Nephron (organoid): Measurements from ENCODE around the gene TNS1.

Experiments
- H3K27ac Mint-ChIP-seq, 3 experiments: 2 replicates each; pipeline ENCODE4 v1.8.0; 2020; ENCODE audit warnings: mixed read lengths in 3 of 3, mild to moderate bottlenecking in 2 of 3, moderate library complexity in 1 of 3
- H3K27me3 Mint-ChIP-seq: 2 replicates; pipeline ENCODE4 v1.8.0; 2021; ENCODE audit warnings: low read depth, mild to moderate bottlenecking, moderate library complexity, mixed read lengths
- H3K36me3 Mint-ChIP-seq: 2 replicates; pipeline ENCODE4 v1.8.0; 2020; ENCODE audit warnings: low read depth, mixed read lengths
- H3K4me1 Mint-ChIP-seq: 2 replicates; pipeline ENCODE4 v1.8.0; 2020; ENCODE audit warnings: mixed read lengths
- H3K4me3 Mint-ChIP-seq, 3 experiments: 2 replicates each; pipeline ENCODE4 v1.8.0; 2020; ENCODE audit warnings: mild to moderate bottlenecking in 3 of 3, mixed read lengths in 3 of 3, moderate library complexity in 2 of 3
- H3K9me3 Mint-ChIP-seq: 2 replicates; pipeline ENCODE4 v1.8.0; 2020; ENCODE audit warnings: mixed read lengths
- TF ChIP-seq, protein P1 (sequence below), 3 experiments: fragments of 200-600 bp; sonication (generic); IDR thresholded peaks; one replicate each; pipeline ENCODE4 v1.5.0; 2021; ENCODE audit warnings: antibody characterized with exemption in 3 of 3; ENCODE audit not compliant: unreplicated experiment in 3 of 3

The TNS1 gene

DNA sequence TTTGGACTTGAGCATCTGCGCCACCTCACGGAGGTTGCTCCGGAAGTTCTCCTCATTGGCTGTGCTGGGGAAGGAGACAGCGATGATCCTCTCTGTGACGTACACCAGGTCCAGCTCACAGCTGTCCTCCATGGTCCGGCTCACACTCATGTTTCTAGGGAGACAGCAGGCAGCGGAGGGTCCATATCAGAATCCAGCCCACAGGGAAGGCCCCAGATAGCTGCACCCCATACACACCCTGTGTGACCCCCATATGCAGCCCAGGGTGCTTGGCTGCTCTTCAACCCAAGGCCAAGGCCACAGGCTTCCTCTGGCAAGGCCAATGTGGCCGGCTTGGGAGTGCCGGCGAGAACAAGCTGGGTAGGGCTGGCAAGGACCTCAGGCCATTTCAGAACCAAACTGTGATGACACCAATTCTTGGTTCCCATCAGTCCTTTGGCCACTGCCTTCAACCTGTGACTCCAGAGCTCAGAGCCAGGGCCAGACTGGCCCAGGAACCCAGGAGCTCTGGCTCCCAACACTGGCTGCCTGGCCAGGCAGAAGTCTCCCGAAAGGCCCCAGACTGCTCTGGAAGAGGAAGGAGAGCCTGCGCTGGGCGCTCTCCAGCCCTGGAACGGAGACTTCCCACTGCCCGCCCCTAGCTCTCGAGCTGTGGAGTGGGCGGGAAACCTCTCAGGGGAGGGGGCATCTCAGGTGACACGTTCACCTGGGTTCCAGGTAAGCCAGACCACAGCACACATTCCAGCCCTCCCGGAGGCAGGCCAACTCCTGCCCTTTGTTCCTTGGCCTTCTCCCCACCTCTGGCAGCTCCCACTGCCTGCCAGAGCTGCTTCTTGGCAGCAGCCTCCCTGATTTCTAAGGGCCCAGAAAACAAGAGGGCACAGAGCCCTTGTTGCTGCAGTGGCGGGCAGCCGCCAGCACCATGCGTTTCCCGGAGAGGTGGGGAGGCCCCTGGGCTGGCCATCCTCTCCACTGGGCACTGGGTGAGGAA is 104.7 kb downstream of the TNS1 start:
- H3K27ac Mint-ChIP-seq = peak overlapping the region in 1 of 3 experiments; percentile 16
- H3K4me1 Mint-ChIP-seq = peaks cover 35% of the 10 kb centered on the region
- TF ChIP-seq, protein P1, sequence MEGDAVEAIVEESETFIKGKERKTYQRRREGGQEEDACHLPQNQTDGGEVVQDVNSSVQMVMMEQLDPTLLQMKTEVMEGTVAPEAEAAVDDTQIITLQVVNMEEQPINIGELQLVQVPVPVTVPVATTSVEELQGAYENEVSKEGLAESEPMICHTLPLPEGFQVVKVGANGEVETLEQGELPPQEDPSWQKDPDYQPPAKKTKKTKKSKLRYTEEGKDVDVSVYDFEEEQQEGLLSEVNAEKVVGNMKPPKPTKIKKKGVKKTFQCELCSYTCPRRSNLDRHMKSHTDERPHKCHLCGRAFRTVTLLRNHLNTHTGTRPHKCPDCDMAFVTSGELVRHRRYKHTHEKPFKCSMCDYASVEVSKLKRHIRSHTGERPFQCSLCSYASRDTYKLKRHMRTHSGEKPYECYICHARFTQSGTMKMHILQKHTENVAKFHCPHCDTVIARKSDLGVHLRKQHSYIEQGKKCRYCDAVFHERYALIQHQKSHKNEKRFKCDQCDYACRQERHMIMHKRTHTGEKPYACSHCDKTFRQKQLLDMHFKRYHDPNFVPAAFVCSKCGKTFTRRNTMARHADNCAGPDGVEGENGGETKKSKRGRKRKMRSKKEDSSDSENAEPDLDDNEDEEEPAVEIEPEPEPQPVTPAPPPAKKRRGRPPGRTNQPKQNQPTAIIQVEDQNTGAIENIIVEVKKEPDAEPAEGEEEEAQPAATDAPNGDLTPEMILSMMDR (IDR thresholded peaks at IDR 0.05; ENCODE audit: unreplicated experiment in 3 of 3) = no peak
- H3K27me3 Mint-ChIP-seq = no peaks in the 10 kb centered on the region
- no peaks in the 10 kb centered on the region for H3K9me3 Mint-ChIP-seq
- no peak overlapping the region for H3K4me3 Mint-ChIP-seq
- peaks cover 24% of the 10 kb centered on the region for H3K36me3 Mint-ChIP-seq

DNA sequence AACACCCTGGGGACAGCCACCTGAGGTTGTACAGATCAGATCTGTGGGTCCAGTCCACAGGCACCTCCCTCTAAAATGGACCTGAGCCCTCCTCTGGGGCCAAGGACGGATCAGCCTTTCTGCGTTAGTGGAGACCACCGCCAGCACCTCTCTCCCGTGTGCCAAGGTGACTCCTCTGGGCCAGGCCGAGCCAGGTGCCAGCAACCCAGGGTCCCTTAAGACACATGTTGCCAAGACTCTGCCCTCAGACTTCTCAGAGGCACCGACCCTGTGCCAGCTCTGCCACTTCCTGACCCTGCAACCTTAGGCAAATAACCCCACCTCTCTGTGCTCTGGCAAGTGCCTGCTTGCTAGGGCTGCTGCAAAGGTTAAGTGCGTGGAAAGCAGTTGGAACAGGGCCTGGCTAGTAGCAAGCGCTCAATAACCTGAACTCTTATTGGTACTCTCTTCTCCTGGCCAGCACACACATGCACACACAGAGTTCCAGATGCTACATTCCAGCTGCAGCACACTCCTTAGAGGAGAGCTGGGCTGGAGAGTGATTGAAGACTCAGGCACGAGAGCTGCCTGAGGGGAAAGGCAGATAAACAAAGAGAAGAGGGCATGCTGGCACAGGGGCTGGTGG is 105.6 kb downstream of the TNS1 start:
- Mint-ChIP-seq H3K9me3 (no peaks in the 10 kb centered on the region), H3K27ac (peak overlapping the region in 1 of 3 experiments; percentile 16), H3K36me3 (peaks cover 27% of the 10 kb centered on the region), H3K4me1 (peaks cover 26% of the 10 kb centered on the region), H3K27me3 (no peaks in the 10 kb centered on the region), H3K4me3 (no peak overlapping the region)
- TF ChIP-seq, protein P1 (IDR thresholded peaks at IDR 0.05; ENCODE audit: unreplicated experiment in 3 of 3) = no peak

DNA sequence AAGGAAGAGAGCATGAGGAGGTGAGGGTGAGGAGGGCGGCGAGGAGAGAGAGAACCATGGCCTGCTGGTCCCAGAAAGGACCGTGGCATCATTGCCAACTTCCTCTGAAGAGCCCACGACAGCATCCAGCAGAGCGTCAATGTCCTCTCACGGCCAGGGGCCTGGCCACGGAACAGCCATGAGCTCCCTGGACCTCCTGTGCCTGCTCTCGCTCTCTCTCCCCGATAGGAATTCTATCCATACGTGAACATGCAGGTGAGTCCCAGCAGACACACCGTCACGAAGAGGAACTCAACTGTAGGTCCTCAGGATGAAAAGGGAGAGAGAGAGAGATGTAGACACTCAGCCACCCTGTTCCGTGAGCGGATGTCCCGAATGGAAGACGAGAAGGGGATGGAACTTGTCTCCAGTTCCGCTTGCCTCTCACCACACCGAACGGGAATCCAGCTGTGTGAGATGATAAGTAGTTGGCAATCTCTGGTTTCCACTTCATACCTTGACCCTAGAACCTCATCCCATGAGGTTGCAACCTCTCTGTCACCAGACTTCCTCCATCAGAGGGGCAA is 107.6 kb downstream of the TNS1 start:
- H3K4me3 Mint-ChIP-seq = no peak overlapping the region
- H3K4me1 Mint-ChIP-seq = peaks cover 11% of the 10 kb centered on the region
- H3K9me3 Mint-ChIP-seq = no peaks in the 10 kb centered on the region
- H3K27me3 Mint-ChIP-seq = no peaks in the 10 kb centered on the region
- TF ChIP-seq, protein P1 (IDR thresholded peaks at IDR 0.05; ENCODE audit: unreplicated experiment in 3 of 3) = no peak
- H3K27ac Mint-ChIP-seq = no peak overlapping the region
- peaks cover 31% of the 10 kb centered on the region for H3K36me3 Mint-ChIP-seq

DNA sequence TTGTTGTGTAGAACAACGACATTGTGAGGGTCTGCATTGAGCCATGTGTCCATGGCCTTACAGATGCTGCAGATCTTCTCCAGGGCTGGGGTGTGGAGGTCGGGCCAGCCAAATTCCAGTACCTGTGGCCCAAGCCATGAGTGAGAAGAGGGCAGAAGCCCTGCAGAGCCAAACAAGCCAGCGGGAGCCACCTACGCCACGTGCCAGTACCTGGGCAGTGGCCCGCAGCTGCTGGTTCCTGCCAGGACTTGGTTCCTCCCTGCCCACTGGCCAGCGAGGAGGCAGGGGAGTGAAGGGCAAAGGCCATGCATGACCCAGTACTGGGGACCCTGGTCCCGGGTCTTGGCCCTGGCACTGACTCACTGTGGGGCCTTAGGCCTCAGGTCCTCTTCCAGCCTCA is 109.4 kb downstream of the TNS1 start:
- Mint-ChIP-seq H3K4me1 (peaks cover 13% of the 10 kb centered on the region), H3K9me3 (no peaks in the 10 kb centered on the region), H3K27ac (no peak overlapping the region), H3K36me3 (peaks cover 45% of the 10 kb centered on the region), H3K27me3 (no peaks in the 10 kb centered on the region), H3K4me3 (no peak overlapping the region)
- TF ChIP-seq, protein P1 (IDR thresholded peaks at IDR 0.05; ENCODE audit: unreplicated experiment in 3 of 3) = no peak

DNA sequence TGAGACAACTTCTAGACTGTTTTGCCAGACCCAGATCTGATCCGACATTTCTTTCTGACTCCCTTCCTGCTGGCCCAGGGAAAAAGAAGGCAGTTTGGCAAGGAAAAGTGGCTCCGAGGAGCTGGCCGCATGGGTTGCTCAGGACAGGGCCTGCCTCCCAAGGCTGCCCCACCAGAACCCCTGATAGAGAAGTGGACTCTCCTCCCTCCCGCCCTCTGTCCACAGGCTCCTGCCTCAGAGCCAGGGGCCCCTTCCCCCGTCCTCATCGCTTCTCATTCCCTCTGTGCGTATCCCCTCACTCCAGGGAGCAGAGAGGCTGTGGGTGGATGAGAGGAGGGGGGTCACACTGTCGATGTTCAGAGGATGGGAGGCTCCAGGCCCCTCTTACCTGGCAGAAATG is 110.2 kb downstream of the TNS1 start:
- Mint-ChIP-seq H3K36me3 (peaks cover 49% of the 10 kb centered on the region), H3K4me3 (no peak overlapping the region), H3K9me3 (no peaks in the 10 kb centered on the region), H3K4me1 (peaks cover 11% of the 10 kb centered on the region), H3K27ac (no peak overlapping the region), H3K27me3 (no peaks in the 10 kb centered on the region)
- TF ChIP-seq, protein P1 (IDR thresholded peaks at IDR 0.05; ENCODE audit: unreplicated experiment in 3 of 3) = no peak
